ENCODE measurements around the gene RXFP1. TPM values are rescaled to one million over a fixed set of nuclear protein-coding genes. Genes with fewer than 3 reads are reported as not detected.
A peak's percentile ranks its signal among the peaks of the same experiment; 100 is the strongest.

Gene RXFP1
- total RNA-seq, 2 donors from 2014 or later: not detected

DNA sequence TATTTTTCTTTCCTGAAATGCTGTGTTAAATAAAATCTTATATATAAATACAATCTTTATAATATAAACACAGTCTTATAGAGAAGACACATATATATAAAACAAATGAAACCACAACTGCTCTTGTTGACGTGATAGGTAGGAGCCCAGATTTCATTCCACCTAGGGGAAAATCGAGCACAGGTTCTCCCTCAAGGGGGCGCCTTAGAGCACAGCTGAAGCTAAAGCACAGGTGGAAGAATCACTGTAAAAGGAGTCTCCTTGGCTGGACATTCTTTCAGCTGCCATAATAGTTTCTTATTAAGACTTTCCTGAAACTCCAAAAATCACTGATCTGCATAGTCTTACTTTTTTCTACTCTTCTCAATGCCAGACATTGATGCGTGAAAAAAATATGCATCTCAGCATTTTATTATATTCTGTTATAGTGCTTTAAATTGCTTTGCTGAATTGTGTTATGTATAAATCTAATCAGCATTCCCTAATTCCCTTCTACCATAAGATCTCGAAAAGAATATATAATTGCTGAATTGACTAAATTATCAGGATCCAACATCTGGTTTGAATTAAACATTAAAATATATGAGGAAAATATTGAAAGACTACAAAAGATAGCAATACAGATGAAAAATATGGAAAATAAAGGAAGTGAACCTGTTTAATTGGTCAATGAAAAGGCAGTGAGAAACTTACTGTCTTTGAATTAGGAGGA is 25.5 kb upstream of the RXFP1 start:
- DNase-seq (peak; percentile 18 to 64 (median 40)), ATAC-seq (no peak)
- Histone ChIP-seq H3K27ac (no peak overlapping the region), H3K9me3 (no peaks in the 10 kb centered on the region), H3K4me1 (no peaks in the 10 kb centered on the region), H3K36me3 (replicated peaks in 1 of 2; ENCODE audit: insufficient read depth in 1 of 2, low read depth in 2 of 2) (no peaks in the 10 kb centered on the region), H3K27me3 (no peaks in the 10 kb centered on the region), H3K4me3 (no peak overlapping the region)
- TF ChIP-seq POLR2A (IDR thresholded peaks at IDR 0.05): no peak
- TF ChIP-seq, protein P1, sequence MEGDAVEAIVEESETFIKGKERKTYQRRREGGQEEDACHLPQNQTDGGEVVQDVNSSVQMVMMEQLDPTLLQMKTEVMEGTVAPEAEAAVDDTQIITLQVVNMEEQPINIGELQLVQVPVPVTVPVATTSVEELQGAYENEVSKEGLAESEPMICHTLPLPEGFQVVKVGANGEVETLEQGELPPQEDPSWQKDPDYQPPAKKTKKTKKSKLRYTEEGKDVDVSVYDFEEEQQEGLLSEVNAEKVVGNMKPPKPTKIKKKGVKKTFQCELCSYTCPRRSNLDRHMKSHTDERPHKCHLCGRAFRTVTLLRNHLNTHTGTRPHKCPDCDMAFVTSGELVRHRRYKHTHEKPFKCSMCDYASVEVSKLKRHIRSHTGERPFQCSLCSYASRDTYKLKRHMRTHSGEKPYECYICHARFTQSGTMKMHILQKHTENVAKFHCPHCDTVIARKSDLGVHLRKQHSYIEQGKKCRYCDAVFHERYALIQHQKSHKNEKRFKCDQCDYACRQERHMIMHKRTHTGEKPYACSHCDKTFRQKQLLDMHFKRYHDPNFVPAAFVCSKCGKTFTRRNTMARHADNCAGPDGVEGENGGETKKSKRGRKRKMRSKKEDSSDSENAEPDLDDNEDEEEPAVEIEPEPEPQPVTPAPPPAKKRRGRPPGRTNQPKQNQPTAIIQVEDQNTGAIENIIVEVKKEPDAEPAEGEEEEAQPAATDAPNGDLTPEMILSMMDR (IDR thresholded peaks at IDR 0.05): peak in 6 of 7 experiments; percentile 15 to 49 (median 30)
- intact Hi-C loops (cut with DNase I): no loop called here
- WGBS, 2 donors: 26 to 33% methylated on average over 5 of the region's 5 CpGs

DNA sequence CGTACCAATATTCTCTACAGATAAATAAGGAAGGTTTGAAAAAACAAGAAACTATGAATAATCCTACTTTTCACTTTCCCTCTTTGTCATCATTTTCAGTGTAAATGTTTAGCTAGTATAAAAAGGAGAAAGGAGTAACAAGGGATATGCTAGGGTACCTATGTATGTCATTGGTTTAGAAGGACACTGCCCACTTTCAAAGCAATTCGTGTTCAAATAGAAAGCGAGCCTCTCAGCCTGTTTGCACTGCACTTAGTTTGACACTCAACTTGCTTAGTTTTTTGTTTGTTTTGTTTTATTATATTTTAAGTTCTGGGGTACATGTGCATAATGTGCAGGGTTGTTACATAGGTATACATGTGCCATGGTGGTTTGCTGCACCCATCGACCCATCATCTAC is 21.6 kb upstream of the RXFP1 start:
- Histone ChIP-seq H3K4me1 (no peaks in the 10 kb centered on the region), H3K4me3 (no peak overlapping the region), H3K27ac (no peak overlapping the region), H3K36me3 (replicated peaks in 1 of 2; ENCODE audit: insufficient read depth in 1 of 2, low read depth in 2 of 2) (no peaks in the 10 kb centered on the region), H3K9me3 (no peaks in the 10 kb centered on the region), H3K27me3 (no peaks in the 10 kb centered on the region)
- intact Hi-C loops (cut with DNase I): no loop called here
- TF ChIP-seq, protein P1 (IDR thresholded peaks at IDR 0.05): no peak
- TF ChIP-seq POLR2A (IDR thresholded peaks at IDR 0.05): no peak
- WGBS, 2 donors: 54 to 56% methylated on average over 4 of the region's 4 CpGs
- DNase-seq (no peak), ATAC-seq (no peak)

GRCh38 chr4:158513256-158513655 is 8.4 kb upstream of the RXFP1 start:
- no peaks in the 10 kb centered on the region for H3K4me1 ChIP-seq

DNA sequence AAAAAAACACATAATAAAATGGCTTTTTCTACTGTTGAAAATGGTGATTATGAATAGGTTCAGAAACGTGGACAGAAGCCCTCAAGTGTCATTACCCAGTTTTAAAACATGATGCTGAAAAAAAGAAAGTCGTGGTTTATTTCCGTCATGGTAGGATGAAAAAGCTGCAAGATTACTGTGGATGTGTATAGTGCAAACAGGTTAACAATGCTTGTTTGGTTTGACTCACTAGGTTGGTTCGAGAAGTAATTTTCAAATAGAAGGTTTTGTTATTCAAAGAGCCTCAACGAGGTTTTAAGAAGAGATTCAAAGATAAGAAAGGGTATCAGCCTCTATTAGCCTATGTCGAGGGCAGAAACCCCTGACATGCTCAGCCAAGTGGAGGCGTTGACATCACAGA is 2.5 kb upstream of the RXFP1 start:
- DNase-seq (no peak), ATAC-seq (no peak)
- no peak for TF ChIP-seq POLR2A (IDR thresholded peaks at IDR 0.05)
- Histone ChIP-seq H3K4me3 (no peak overlapping the region), H3K27ac (no peak overlapping the region), H3K36me3 (replicated peaks in 1 of 2; ENCODE audit: insufficient read depth in 1 of 2, low read depth in 2 of 2) (no peaks in the 10 kb centered on the region), H3K27me3 (no peaks in the 10 kb centered on the region), H3K9me3 (no peaks in the 10 kb centered on the region), H3K4me1 (no peaks in the 10 kb centered on the region)
- WGBS, 2 donors: 39 to 44% methylated on average over 7 of the region's 7 CpGs
- intact Hi-C loops (cut with DNase I): no loop called here

More at GRCh38 chr4:158513256-158513655, 8.4 kb upstream of the RXFP1 start:
- Histone ChIP-seq H3K36me3 (replicated peaks in 1 of 2; ENCODE audit: insufficient read depth in 1 of 2, low read depth in 2 of 2) (no peaks in the 10 kb centered on the region), H3K27me3 (no peaks in the 10 kb centered on the region), H3K27ac (no peak overlapping the region), H3K4me3 (no peak overlapping the region), H3K9me3 (no peaks in the 10 kb centered on the region)
- intact Hi-C loops (cut with DNase I): no loop called here
- no peak for DNase-seq
- no peak for TF ChIP-seq POLR2A (IDR thresholded peaks at IDR 0.05)
- TF ChIP-seq, protein P1 (IDR thresholded peaks at IDR 0.05): no peak
- no peak for ATAC-seq
- WGBS, 2 donors: 32 to 39% methylated on average over 2 of the region's 2 CpGs

- no peaks in the 10 kb centered on the region for H3K9me3 ChIP-seq
- DNase-seq (no peak), ATAC-seq (no peak)
- intact Hi-C loops (cut with DNase I): no loop called here
- H3K4me3 ChIP-seq: no peak overlapping the region
- TF ChIP-seq, protein P1 (IDR thresholded peaks at IDR 0.05): no peak
- no peak for TF ChIP-seq POLR2A (IDR thresholded peaks at IDR 0.05)
- no peaks in the 10 kb centered on the region for H3K36me3 ChIP-seq (replicated peaks in 1 of 2; ENCODE audit: insufficient read depth in 1 of 2, low read depth in 2 of 2)
- H3K4me1 ChIP-seq: no peaks in the 10 kb centered on the region
- H3K27ac ChIP-seq: no peak overlapping the region
- WGBS, 2 donors: 51 to 57% methylated on average over 7 of the region's 7 CpGs
- no peaks in the 10 kb centered on the region for H3K27me3 ChIP-seq
These were observed 2.4 kb downstream of the RXFP1 start for GRCh38 chr4:158523990-158524535.

Data from body of pancreas (tissue), 4 donors.